Subcutaneous abdominal adipose tissue (tissue), 5 donors: ENCODE data around the gene IGFLR1.
A peak's percentile ranks its signal among the peaks of the same experiment; 100 is the strongest.

Source experiments
- H3K27ac ChIP-seq: one replicate; pipeline ENCODE4 v1.7.0; 2013; ENCODE audit warnings: low read depth, mild to moderate bottlenecking, inconsistent platforms, low read length, moderate library complexity
- H3K27me3 ChIP-seq, 5 donors: one replicate each; pipeline ENCODE4 v1.7.0; 2013; ENCODE audit warnings: low read length in 5 of 5, inconsistent platforms in 1 of 5; ENCODE audit not compliant: control insufficient read depth in 5 of 5, insufficient read depth in 4 of 5
- H3K36me3 ChIP-seq, 5 donors: one replicate each; pipeline ENCODE4 v1.7.0; 2013; ENCODE audit warnings: low read length in 5 of 5; ENCODE audit not compliant: control insufficient read depth in 5 of 5, insufficient read depth in 5 of 5
- H3K4me1 ChIP-seq, 5 donors: one replicate each; pipeline ENCODE4 v1.7.0; 2013; ENCODE audit warnings: low read length in 5 of 5, mild to moderate bottlenecking in 3 of 5, moderate library complexity in 1 of 5; ENCODE audit not compliant: control insufficient read depth in 5 of 5, insufficient read depth in 5 of 5
- H3K4me3 ChIP-seq, 5 donors: one replicate each; pipeline ENCODE4 v1.7.0; 2013; ENCODE audit warnings: low read length in 5 of 5, low read depth in 1 of 5
- H3K9ac ChIP-seq, 5 donors: one replicate each; pipeline ENCODE4 v1.7.0; 2013; ENCODE audit warnings: low read length in 5 of 5, mild to moderate bottlenecking in 4 of 5, moderate library complexity in 3 of 5
- H3K9me3 ChIP-seq, 5 donors: one replicate each; pipeline ENCODE4 v1.7.0; 2013; ENCODE audit warnings: low read length in 5 of 5; ENCODE audit not compliant: control insufficient read depth in 5 of 5
- donor health status: healthy.
- donor health status: healthy.
- donor health status: healthy.
- donor health status: healthy.
- donor health status: healthy.

IGFLR1 gene

GRCh38 chr19:35739275-35740107 lies 2.8 kb downstream of the IGFLR1 start:
- Histone ChIP-seq H3K27ac (peak overlapping the region; percentile 80), H3K4me3 (peak overlapping the region in 4 of 5 donors; percentile 55 to 83 (median 68)), H3K9me3 (no peaks in the 10 kb centered on the region), H3K4me1 (peaks cover 6 to 38% (median 27%) of the 10 kb centered on the region in 5 donors), H3K27me3 (no peaks in the 10 kb centered on the region), H3K9ac (peak overlapping the region; percentile 8 to 77 (median 71)), H3K36me3 (peaks cover 0 to 61% (median 45%) of the 10 kb centered on the region in 5 donors)

- Histone ChIP-seq H3K9me3 (no peaks in the 10 kb centered on the region), H3K9ac (peak overlapping the region in 2 of 5 donors; percentile 8 to 77), H3K36me3 (peaks cover 0 to 64% (median 52%) of the 10 kb centered on the region in 5 donors), H3K4me1 (peaks cover 6 to 32% (median 20%) of the 10 kb centered on the region in 5 donors), H3K27me3 (no peaks in the 10 kb centered on the region), H3K27ac (no peak overlapping the region), H3K4me3 (no peak overlapping the region)
Observed at GRCh38 chr19:35738887-35739229, 3.4 kb downstream of the IGFLR1 start.

DNA sequence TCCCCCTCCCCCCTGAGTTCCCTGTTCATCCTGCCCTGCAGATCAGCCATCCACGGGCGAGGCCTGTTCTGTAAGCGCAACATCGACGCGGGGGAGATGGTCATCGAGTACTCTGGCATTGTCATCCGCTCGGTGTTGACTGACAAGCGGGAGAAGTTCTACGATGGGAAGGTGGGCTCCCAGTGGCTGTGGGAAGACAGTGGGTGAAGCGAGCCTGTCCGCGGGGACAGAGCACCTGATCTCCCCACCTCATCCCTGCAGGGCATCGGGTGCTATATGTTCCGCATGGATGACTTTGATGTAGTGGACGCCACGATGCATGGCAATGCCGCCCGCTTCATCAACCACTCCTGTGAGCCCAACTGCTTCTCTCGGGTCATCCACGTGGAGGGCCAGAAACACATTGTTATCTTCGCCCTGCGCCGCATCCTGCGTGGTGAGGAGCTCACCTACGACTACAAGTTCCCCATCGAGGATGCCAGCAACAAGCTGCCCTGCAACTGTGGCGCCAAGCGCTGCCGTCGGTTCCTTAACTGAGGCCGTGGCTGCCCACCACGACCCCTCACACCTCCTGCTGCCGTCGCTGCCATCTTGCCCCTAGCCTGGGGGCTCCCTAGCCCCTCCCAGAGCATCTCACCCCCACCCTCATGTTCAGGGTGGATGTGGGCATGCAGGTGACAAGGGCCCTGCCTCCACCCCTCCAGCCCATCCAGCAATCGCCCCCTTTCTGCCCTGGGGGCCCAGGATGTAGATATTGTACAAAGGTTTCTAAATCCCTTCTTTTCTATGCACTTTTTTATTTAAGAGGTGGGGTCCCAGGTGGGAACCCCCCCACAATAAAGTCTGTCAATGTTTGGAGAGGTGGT lies 4.0 kb downstream of the IGFLR1 start:
- H3K27ac ChIP-seq, result no peak overlapping the region

GRCh38 chr19:35736913-35737886 lies 5.1 kb downstream of the IGFLR1 start:
- no peak overlapping the region for H3K27ac ChIP-seq
- no peak overlapping the region for H3K4me3 ChIP-seq
- H3K27me3 ChIP-seq, result no peaks in the 10 kb centered on the region
- peaks cover 6 to 26% (median 19%) of the 10 kb centered on the region in 5 donors for H3K4me1 ChIP-seq
- peaks cover 0 to 68% (median 60%) of the 10 kb centered on the region in 5 donors for H3K36me3 ChIP-seq
- H3K9ac ChIP-seq, result peak overlapping the region in 1 of 5 donors; percentile 39
- H3K9me3 ChIP-seq, result no peaks in the 10 kb centered on the region

More for the DNA sequence above, 4.0 kb downstream of the IGFLR1 start:
- Histone ChIP-seq H3K27me3 (no peaks in the 10 kb centered on the region), H3K9ac (no peak overlapping the region), H3K4me3 (no peak overlapping the region), H3K9me3 (no peaks in the 10 kb centered on the region), H3K36me3 (peaks cover 0 to 67% (median 57%) of the 10 kb centered on the region in 5 donors), H3K4me1 (peaks cover 6 to 30% (median 19%) of the 10 kb centered on the region in 5 donors)

GRCh38 chr19:35734889-35735288 lies 7.4 kb downstream of the IGFLR1 start:
- Histone ChIP-seq H3K9ac (no peak overlapping the region), H3K4me1 (peaks cover 2 to 15% (median 9%) of the 10 kb centered on the region in 5 donors), H3K27me3 (no peaks in the 10 kb centered on the region), H3K4me3 (no peak overlapping the region), H3K36me3 (peaks cover 0 to 91% (median 83%) of the 10 kb centered on the region in 5 donors), H3K27ac (no peak overlapping the region), H3K9me3 (no peaks in the 10 kb centered on the region)

DNA sequence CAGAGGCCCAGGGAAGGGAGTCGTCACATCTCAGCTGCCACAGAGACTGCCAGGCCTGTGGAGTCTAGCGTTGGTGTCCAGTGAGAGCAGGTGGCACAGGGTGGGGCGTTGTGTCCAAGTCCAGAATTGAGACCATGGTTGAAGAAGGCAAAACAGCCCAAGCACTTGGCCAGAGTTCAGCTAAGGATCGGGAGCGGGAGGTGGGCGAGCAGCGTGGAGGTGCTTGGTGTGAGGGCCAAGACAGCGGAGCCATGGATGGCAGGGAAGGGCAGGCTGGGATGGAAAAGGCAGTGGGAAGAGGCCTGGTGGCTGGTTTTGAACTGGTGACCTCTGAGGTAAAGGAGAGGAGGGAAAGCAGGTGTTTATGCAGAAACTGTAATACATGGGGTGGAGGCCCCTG lies 8.0 kb downstream of the IGFLR1 start:
- Histone ChIP-seq H3K4me3 (no peak overlapping the region), H3K9me3 (no peaks in the 10 kb centered on the region), H3K27me3 (no peaks in the 10 kb centered on the region), H3K36me3 (peaks cover 0 to 96% (median 90%) of the 10 kb centered on the region in 5 donors), H3K9ac (no peak overlapping the region), H3K4me1 (peaks cover 0 to 9% (median 4%) of the 10 kb centered on the region in 5 donors), H3K27ac (no peak overlapping the region)

DNA sequence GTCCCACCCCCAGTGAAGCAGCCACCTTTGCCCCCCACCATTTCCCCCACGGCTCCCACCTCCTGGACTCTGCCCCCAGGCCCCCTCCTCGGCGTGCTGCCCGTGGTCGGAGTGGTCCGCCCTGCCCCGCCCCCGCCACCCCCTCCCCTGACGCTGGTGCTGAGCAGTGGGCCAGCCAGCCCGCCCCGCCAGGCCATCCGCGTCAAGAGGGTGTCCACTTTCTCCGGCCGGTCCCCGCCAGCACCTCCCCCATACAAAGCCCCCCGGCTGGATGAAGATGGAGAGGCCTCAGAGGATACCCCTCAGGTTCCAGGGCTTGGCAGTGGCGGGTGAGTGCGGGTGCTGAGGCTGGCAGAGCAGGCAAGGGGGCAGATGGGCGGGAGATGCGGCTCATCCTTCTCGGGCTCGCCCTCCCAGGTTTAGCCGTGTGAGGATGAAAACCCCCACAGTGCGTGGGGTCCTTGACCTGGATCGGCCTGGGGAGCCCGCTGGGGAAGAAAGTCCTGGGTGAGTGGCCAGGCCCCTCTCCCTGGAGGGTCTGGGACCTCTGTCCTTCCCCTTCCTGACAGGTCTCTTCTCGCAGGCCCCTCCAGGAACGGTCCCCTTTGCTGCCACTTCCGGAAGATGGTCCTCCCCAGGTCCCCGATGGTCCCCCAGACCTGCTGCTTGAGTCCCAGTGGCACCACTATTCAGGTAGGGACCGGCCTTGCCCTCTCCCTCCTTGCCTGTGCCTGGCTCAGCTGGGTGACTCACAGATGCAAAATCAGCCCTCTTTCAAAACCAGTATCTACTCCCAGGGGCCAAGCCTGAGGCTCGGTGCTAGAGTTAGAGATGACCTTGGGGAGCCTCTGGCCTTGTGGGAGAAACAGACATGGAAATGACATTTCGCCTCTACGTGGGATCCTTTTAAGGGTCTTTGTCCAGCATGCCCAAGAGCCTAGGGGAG lies 8.8 kb downstream of the IGFLR1 start:
- Histone ChIP-seq H3K9ac (no peak overlapping the region), H3K4me1 (peaks cover 0 to under 1% (median 0%) of the 10 kb centered on the region in 5 donors), H3K4me3 (no peak overlapping the region), H3K9me3 (no peaks in the 10 kb centered on the region), H3K27ac (no peak overlapping the region), H3K36me3 (peaks cover 0 to 96% (median 91%) of the 10 kb centered on the region in 5 donors), H3K27me3 (no peaks in the 10 kb centered on the region)

DNA sequence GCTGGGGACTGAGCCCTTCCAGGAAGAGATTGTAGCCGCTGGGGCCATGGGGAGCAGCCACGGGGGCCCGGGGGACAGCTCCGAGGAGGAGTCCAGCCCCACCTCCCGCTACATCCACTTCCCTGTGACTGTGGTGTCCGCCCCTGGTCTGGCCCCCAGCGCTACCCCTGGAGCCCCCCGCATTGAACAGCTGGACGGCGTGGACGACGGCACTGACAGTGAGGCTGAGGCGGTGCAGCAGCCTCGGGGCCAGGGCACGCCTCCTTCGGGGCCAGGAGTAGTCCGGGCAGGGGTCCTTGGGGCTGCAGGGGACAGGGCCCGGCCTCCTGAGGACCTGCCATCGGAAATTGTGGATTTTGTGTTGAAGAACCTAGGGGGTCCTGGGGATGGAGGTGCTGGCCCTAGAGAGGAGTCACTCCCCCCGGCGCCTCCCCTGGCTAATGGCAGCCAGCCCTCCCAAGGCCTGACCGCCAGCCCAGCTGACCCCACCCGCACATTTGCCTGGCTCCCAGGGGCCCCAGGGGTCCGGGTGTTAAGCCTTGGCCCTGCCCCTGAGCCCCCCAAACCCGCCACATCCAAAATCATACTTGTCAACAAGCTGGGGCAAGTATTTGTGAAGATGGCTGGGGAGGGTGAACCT lies 9.6 kb downstream of the IGFLR1 start:
- no peaks in the 10 kb centered on the region for H3K27me3 ChIP-seq
- H3K4me3 ChIP-seq, result no peak overlapping the region
- peaks cover 0 to 96% (median 91%) of the 10 kb centered on the region in 5 donors for H3K36me3 ChIP-seq
- H3K4me1 ChIP-seq, result no peaks in the 10 kb centered on the region
- H3K9me3 ChIP-seq, result no peaks in the 10 kb centered on the region
- H3K27ac ChIP-seq, result no peak overlapping the region
- H3K9ac ChIP-seq, result no peak overlapping the region
